ENCODE data around the gene MYH10.

GRCh38 chr17:8576559-8577294 lies 53.8 kb downstream of the MYH10 start:
- TF ChIP-seq, protein P1, sequence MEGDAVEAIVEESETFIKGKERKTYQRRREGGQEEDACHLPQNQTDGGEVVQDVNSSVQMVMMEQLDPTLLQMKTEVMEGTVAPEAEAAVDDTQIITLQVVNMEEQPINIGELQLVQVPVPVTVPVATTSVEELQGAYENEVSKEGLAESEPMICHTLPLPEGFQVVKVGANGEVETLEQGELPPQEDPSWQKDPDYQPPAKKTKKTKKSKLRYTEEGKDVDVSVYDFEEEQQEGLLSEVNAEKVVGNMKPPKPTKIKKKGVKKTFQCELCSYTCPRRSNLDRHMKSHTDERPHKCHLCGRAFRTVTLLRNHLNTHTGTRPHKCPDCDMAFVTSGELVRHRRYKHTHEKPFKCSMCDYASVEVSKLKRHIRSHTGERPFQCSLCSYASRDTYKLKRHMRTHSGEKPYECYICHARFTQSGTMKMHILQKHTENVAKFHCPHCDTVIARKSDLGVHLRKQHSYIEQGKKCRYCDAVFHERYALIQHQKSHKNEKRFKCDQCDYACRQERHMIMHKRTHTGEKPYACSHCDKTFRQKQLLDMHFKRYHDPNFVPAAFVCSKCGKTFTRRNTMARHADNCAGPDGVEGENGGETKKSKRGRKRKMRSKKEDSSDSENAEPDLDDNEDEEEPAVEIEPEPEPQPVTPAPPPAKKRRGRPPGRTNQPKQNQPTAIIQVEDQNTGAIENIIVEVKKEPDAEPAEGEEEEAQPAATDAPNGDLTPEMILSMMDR (IDR thresholded peaks at IDR 0.05; ENCODE audit: low read length) = no peak
- no peak for TF ChIP-seq EZH2phosphoT487 (IDR thresholded peaks at IDR 0.05; ENCODE audit: low read length)

Data from MM.1S (cell line).